ENCODE data around the gene OR2T3. TPM values are rescaled to one million over a fixed set of nuclear protein-coding genes. Genes with fewer than 3 reads are reported as not detected.
"Not testable (repeated sequence)": the region's sequence is repeated elsewhere in the genome, so short reads cannot be mapped to it uniquely, and the experiment has no call there.

OR2T3 gene
- total RNA-seq: not detected

- H3K27ac ChIP-seq (ENCODE audit: low read depth, low read length); H3K4me1 ChIP-seq (ENCODE audit: control insufficient read depth in 3 of 3, insufficient read depth in 3 of 3, low read length in 3 of 3); H3K9ac ChIP-seq (ENCODE audit: low read depth in 1 of 3, low read length in 3 of 3); H3K27me3 ChIP-seq (ENCODE audit: control insufficient read depth in 3 of 3, insufficient read depth in 3 of 3, low read length in 3 of 3); H3K36me3 ChIP-seq (ENCODE audit: control insufficient read depth in 3 of 3, insufficient read depth in 3 of 3, low read length in 3 of 3); H3K4me3 ChIP-seq (ENCODE audit: low read length in 3 of 3); H3K9me3 ChIP-seq (ENCODE audit: control insufficient read depth in 3 of 3, low read length in 3 of 3): not testable (repeated sequence)
These were observed at the start of gene OR2T3 for GRCh38 chr1:248473051-248473450. Gene OR2T3, plus strand, starts transcription at chr1:248473351. Its CDS starts 0 bp downstream, at chr1:248473351.

GRCh38 chr1:248427526-248428191 is 45.5 kb upstream of the OR2T3 start:
- not testable (repeated sequence) for H3K9ac ChIP-seq (ENCODE audit: low read depth in 1 of 3, low read length in 3 of 3); H3K36me3 ChIP-seq (ENCODE audit: control insufficient read depth in 3 of 3, insufficient read depth in 3 of 3, low read length in 3 of 3)

GRCh38 chr1:248428192-248428533 is 45.0 kb upstream of the OR2T3 start:
- not testable (repeated sequence) for H3K27ac ChIP-seq (ENCODE audit: low read depth, low read length); H3K9ac ChIP-seq (ENCODE audit: low read depth in 1 of 3, low read length in 3 of 3)

More at GRCh38 chr1:248427526-248428191, 45.5 kb upstream of the OR2T3 start:
- not testable (repeated sequence) for H3K4me3 ChIP-seq (ENCODE audit: low read length in 3 of 3); H3K27me3 ChIP-seq (ENCODE audit: control insufficient read depth in 3 of 3, insufficient read depth in 3 of 3, low read length in 3 of 3); H3K9me3 ChIP-seq (ENCODE audit: control insufficient read depth in 3 of 3, low read length in 3 of 3); H3K4me1 ChIP-seq (ENCODE audit: control insufficient read depth in 3 of 3, insufficient read depth in 3 of 3, low read length in 3 of 3); H3K27ac ChIP-seq (ENCODE audit: low read depth, low read length)

GRCh38 chr1:248431683-248432082 is 41.5 kb upstream of the OR2T3 start:
- H3K4me1 ChIP-seq (ENCODE audit: control insufficient read depth in 3 of 3, insufficient read depth in 3 of 3, low read length in 3 of 3); H3K36me3 ChIP-seq (ENCODE audit: control insufficient read depth in 3 of 3, insufficient read depth in 3 of 3, low read length in 3 of 3); H3K9me3 ChIP-seq (ENCODE audit: control insufficient read depth in 3 of 3, low read length in 3 of 3); H3K27me3 ChIP-seq (ENCODE audit: control insufficient read depth in 3 of 3, insufficient read depth in 3 of 3, low read length in 3 of 3); H3K9ac ChIP-seq (ENCODE audit: low read depth in 1 of 3, low read length in 3 of 3); H3K27ac ChIP-seq (ENCODE audit: low read depth, low read length); H3K4me3 ChIP-seq (ENCODE audit: low read length in 3 of 3): not testable (repeated sequence)

More at GRCh38 chr1:248428192-248428533, 45.0 kb upstream of the OR2T3 start:
- not testable (repeated sequence) for H3K27me3 ChIP-seq (ENCODE audit: control insufficient read depth in 3 of 3, insufficient read depth in 3 of 3, low read length in 3 of 3); H3K4me3 ChIP-seq (ENCODE audit: low read length in 3 of 3); H3K36me3 ChIP-seq (ENCODE audit: control insufficient read depth in 3 of 3, insufficient read depth in 3 of 3, low read length in 3 of 3); H3K4me1 ChIP-seq (ENCODE audit: control insufficient read depth in 3 of 3, insufficient read depth in 3 of 3, low read length in 3 of 3); H3K9me3 ChIP-seq (ENCODE audit: control insufficient read depth in 3 of 3, low read length in 3 of 3)

DNA sequence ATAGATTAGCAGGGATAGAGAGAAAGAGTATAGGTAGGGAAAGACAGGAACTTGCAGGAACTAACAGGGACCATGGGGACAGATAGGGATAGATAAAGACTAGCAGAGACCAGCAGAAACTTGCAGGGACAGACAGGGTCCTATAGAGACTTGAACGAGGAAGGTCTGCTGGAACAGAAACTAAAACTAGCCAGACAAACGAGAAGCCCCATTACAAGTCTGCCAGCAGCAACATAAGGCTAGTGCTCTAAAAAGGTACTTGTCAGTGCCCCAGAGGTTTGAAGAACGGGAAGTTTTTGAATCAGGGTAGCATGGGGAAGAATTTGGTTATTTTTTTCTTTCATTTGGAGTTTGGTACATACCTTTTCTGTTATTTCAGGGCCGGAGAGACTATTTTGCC is 41.0 kb upstream of the OR2T3 start:
- not testable (repeated sequence) for H3K27me3 ChIP-seq (ENCODE audit: control insufficient read depth in 3 of 3, insufficient read depth in 3 of 3, low read length in 3 of 3)

GRCh38 chr1:248433811-248434415 is 39.2 kb upstream of the OR2T3 start:
- H3K27me3 ChIP-seq (ENCODE audit: control insufficient read depth in 3 of 3, insufficient read depth in 3 of 3, low read length in 3 of 3); H3K9me3 ChIP-seq (ENCODE audit: control insufficient read depth in 3 of 3, low read length in 3 of 3); H3K4me1 ChIP-seq (ENCODE audit: control insufficient read depth in 3 of 3, insufficient read depth in 3 of 3, low read length in 3 of 3); H3K27ac ChIP-seq (ENCODE audit: low read depth, low read length); H3K4me3 ChIP-seq (ENCODE audit: low read length in 3 of 3); H3K9ac ChIP-seq (ENCODE audit: low read depth in 1 of 3, low read length in 3 of 3); H3K36me3 ChIP-seq (ENCODE audit: control insufficient read depth in 3 of 3, insufficient read depth in 3 of 3, low read length in 3 of 3): not testable (repeated sequence)

More for the DNA sequence above, 41.0 kb upstream of the OR2T3 start:
- not testable (repeated sequence) for H3K36me3 ChIP-seq (ENCODE audit: control insufficient read depth in 3 of 3, insufficient read depth in 3 of 3, low read length in 3 of 3); H3K9ac ChIP-seq (ENCODE audit: low read depth in 1 of 3, low read length in 3 of 3); H3K4me1 ChIP-seq (ENCODE audit: control insufficient read depth in 3 of 3, insufficient read depth in 3 of 3, low read length in 3 of 3); H3K9me3 ChIP-seq (ENCODE audit: control insufficient read depth in 3 of 3, low read length in 3 of 3); H3K27ac ChIP-seq (ENCODE audit: low read depth, low read length); H3K4me3 ChIP-seq (ENCODE audit: low read length in 3 of 3)

DNA sequence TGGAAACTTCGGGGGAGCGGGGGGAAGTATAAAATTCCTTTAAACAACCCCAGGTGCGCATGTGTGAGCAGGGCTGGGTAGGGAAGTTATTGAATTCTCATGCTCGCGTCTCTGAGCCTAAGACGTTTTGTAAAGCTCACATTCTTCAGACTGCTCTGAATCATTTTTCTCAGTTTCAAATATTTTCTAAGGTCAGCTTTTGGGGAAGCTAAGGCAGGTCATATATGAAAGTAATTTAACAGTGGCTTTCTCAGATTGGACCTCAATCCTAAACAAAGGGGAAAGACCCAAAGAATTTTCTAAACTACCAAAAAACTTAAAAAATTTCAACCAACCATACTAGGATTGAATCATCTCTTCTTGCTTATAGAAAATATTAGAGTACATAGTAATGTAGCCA is 38.2 kb upstream of the OR2T3 start:
- not testable (repeated sequence) for H3K36me3 ChIP-seq (ENCODE audit: control insufficient read depth in 3 of 3, insufficient read depth in 3 of 3, low read length in 3 of 3); H3K4me3 ChIP-seq (ENCODE audit: low read length in 3 of 3); H3K27ac ChIP-seq (ENCODE audit: low read depth, low read length); H3K9me3 ChIP-seq (ENCODE audit: control insufficient read depth in 3 of 3, low read length in 3 of 3); H3K4me1 ChIP-seq (ENCODE audit: control insufficient read depth in 3 of 3, insufficient read depth in 3 of 3, low read length in 3 of 3); H3K27me3 ChIP-seq (ENCODE audit: control insufficient read depth in 3 of 3, insufficient read depth in 3 of 3, low read length in 3 of 3); H3K9ac ChIP-seq (ENCODE audit: low read depth in 1 of 3, low read length in 3 of 3)

DNA sequence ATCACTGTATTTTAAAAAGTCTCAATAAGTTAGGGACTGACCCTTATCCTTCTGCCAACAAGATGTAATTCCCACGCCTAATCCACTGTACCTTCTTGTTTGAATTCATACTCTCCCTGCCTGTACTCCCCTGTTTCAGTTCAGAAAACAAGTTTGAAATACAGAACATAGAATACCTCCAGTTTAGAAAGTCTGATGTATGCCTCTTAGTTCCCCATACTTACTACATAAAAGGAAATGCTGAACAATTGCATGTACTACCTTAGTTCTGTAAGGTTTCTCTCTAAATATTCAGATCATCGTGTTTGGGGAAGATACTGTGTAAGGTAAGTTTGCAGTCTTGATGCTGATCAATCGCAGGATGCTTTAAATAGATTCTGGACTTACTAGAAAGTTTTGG is 36.8 kb upstream of the OR2T3 start:
- not testable (repeated sequence) for H3K9me3 ChIP-seq (ENCODE audit: control insufficient read depth in 3 of 3, low read length in 3 of 3); H3K4me1 ChIP-seq (ENCODE audit: control insufficient read depth in 3 of 3, insufficient read depth in 3 of 3, low read length in 3 of 3); H3K9ac ChIP-seq (ENCODE audit: low read depth in 1 of 3, low read length in 3 of 3); H3K36me3 ChIP-seq (ENCODE audit: control insufficient read depth in 3 of 3, insufficient read depth in 3 of 3, low read length in 3 of 3); H3K27me3 ChIP-seq (ENCODE audit: control insufficient read depth in 3 of 3, insufficient read depth in 3 of 3, low read length in 3 of 3); H3K27ac ChIP-seq (ENCODE audit: low read depth, low read length); H3K4me3 ChIP-seq (ENCODE audit: low read length in 3 of 3)

GRCh38 chr1:248438668-248439067 is 34.5 kb upstream of the OR2T3 start:
- not testable (repeated sequence) for H3K4me1 ChIP-seq (ENCODE audit: control insufficient read depth in 3 of 3, insufficient read depth in 3 of 3, low read length in 3 of 3); H3K9ac ChIP-seq (ENCODE audit: low read depth in 1 of 3, low read length in 3 of 3); H3K27me3 ChIP-seq (ENCODE audit: control insufficient read depth in 3 of 3, insufficient read depth in 3 of 3, low read length in 3 of 3); H3K4me3 ChIP-seq (ENCODE audit: low read length in 3 of 3); H3K9me3 ChIP-seq (ENCODE audit: control insufficient read depth in 3 of 3, low read length in 3 of 3); H3K27ac ChIP-seq (ENCODE audit: low read depth, low read length); H3K36me3 ChIP-seq (ENCODE audit: control insufficient read depth in 3 of 3, insufficient read depth in 3 of 3, low read length in 3 of 3)

- H3K27ac ChIP-seq (ENCODE audit: low read depth, low read length); H3K9ac ChIP-seq (ENCODE audit: low read depth in 1 of 3, low read length in 3 of 3); H3K9me3 ChIP-seq (ENCODE audit: control insufficient read depth in 3 of 3, low read length in 3 of 3); H3K4me1 ChIP-seq (ENCODE audit: control insufficient read depth in 3 of 3, insufficient read depth in 3 of 3, low read length in 3 of 3); H3K4me3 ChIP-seq (ENCODE audit: low read length in 3 of 3); H3K27me3 ChIP-seq (ENCODE audit: control insufficient read depth in 3 of 3, insufficient read depth in 3 of 3, low read length in 3 of 3); H3K36me3 ChIP-seq (ENCODE audit: control insufficient read depth in 3 of 3, insufficient read depth in 3 of 3, low read length in 3 of 3): not testable (repeated sequence)
These were observed 33.9 kb upstream of the OR2T3 start for GRCh38 chr1:248439283-248439682.
